GM20431 (cell line): ENCODE data around the gene GJB1.
"Not testable (repeated sequence)": the region's sequence is repeated elsewhere in the genome, so short reads cannot be mapped to it uniquely, and the experiment has no call there.

Experiments used
- in situ Hi-C: fragments of 300-500 bp; cut with MseI, MboI; formaldehyde crosslinking; loops from one replicate; pipeline ENCODE4 v1.15.0; 2020; ENCODE audit warnings: low sequenced_read_pairs; ENCODE audit not compliant: unreplicated experiment

The GJB1 gene

DNA sequence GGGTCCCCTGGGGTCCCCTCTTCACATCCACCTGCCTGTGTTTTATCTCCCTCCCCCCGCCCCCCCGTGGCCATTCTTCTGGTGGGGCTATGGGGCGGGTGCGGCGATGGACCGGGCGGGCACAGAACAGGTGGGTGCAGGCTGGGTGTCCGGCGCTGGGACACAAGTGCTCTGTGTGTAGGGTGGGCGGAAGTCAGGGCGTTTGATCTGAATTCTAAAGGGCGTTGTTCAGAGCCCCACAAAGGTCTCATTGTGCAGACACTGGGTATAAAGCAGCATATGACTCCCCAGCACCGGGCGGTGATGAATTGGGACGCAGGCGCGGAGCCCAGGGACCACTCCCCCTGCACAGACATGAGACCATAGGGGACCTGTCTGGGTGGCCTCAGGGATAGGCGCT, at the start of gene GJB1:
Gene GJB1 (plus strand): TSS at position 296 of the 400 bp plus-strand sequence. CDS start 484 bp downstream, outside the sequence.
- in situ Hi-C loops: no loop called here

- in situ Hi-C loops: loop anchor here (25.0 kb wide), 1 partner anchor 186 kb away; no protein-coding TSS in a partner anchor
Measured at GRCh38 chrX:71173440-71173839, 49.6 kb upstream of the GJB1 start.

GRCh38 chrX:71174795-71175194, 48.2 kb upstream of the GJB1 start:
- in situ Hi-C loops: loop anchor here (25.0 kb wide), 1 partner anchor 187 kb away; no protein-coding TSS in a partner anchor

DNA sequence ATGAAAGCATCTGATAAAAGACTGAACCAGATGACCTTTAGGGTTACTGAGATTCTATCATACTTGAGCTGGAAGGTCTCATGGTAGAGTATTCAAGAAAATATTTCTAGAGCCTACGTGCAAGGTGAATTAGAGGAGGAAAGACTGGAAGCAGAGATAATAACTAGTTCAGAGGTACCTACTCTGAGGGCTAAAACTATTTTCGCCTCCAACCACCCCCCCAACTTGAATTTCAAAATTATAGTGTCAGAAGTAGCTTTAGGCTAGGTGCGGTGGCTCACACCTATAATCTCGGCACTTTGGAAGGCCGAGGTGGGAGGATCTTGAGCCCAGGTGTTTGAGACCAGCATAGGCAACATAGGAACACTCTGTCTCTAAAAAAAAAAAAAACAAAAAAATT, 47.5 kb upstream of the GJB1 start:
- in situ Hi-C loops: no loop called here

- in situ Hi-C loops: no loop called here
Measured at GRCh38 chrX:71177327-71177726, 45.7 kb upstream of the GJB1 start.

DNA sequence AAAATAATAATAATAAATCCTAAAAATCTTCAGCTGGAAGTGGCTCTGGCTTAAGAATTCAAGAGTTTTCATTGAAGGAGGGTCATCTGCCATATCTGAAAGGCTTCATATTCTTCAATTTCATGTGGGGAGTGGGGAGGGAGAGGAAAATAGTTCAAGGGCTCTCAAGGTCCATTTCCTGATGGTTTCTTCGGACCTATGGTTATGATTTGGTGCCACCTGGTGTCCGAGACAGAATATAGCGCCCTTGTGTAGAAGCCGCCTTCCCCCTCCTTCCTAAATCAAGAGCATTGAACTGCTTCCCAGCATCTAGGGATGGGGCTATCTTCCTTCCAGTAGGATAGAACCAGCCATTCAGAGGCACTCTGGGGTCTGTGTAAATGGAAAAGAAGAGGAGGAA, 44.1 kb upstream of the GJB1 start:
- in situ Hi-C loops: no loop called here

- in situ Hi-C loops: not testable (repeated sequence)
Measured at GRCh38 chrX:71180579-71181265, 42.3 kb upstream of the GJB1 start.

DNA sequence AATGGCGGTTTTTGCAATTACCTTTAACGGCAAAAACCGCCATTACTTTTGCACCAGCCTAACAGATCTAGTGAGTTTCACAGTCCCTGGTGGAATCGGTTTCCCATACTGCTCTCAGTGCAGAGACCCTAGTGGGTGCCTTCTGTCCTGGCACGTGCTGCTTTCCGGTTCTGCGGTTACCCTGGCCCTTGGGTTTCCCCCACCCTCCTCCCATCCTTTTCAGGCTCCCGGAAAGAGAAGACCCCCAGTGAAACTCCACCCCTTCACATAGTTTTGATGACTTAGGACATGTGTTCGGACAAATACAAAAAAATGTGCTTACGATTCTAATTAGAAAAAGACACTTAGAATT, 41.5 kb upstream of the GJB1 start:
- in situ Hi-C loops: no loop called here

DNA sequence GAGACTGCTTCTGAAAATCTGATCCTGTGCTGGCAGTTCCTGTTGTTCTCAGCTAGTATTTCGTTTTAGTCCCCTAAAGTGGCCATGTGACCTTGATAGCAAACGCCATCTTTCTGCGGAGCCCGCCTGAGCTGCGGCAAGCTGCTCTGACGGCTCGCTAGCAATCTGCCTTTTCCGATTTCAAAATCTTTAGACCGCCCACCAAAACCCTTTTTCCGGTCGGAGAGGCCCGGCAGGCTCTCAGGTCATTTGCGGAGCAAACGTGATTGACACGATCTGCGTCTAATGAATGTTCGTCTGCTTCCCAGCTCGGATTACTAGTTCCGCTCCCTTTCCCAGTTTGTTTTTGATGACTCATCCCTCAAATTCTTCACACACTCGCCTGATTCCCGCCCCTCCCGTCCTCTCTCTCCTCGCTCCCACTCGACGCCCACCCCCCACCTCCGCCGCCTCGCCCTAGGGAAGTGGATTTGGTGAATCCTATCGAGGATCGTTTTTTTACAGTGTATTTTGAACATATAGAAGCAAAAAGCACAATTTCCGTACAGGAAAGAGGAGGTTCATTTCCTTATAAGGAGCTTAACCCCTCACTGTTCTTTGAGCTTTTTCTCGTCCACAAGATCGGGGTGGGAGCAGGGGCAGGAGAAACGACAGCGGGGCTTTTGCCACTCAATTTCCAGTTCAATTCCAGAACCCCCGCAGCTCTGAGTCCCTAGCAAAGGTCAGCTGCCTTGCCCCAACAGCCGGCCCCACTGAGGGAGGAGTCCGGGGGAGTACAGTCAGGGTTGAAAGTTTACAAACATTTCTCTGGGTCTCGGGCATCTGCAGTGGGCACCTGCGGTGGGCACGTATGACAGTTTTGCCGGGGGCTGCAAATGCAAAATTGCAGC, 40.9 kb upstream of the GJB1 start:
- in situ Hi-C loops: no loop called here

- in situ Hi-C loops: no loop called here
Measured at GRCh38 chrX:71182871-71183270, 40.2 kb upstream of the GJB1 start.

DNA sequence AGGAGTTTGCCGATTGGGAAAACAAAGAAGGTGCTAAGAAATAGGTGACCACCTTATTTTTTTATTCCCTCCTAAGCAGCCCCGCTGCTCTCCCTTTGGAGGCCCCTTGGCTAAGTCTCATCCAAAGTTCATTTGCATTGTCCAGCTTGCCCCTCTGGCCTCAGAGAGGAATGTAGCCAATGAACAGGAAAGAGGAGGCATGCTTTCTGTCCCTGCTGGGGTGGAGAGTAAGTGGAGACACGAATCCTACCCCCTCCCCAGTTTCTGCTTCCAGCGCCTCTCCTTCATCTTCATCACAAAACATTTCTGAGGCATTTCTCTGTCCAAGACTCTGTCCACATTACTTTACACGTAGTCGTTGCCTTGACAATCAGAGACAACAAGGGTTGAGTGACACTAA, 39.7 kb upstream of the GJB1 start:
- in situ Hi-C loops: no loop called here

DNA sequence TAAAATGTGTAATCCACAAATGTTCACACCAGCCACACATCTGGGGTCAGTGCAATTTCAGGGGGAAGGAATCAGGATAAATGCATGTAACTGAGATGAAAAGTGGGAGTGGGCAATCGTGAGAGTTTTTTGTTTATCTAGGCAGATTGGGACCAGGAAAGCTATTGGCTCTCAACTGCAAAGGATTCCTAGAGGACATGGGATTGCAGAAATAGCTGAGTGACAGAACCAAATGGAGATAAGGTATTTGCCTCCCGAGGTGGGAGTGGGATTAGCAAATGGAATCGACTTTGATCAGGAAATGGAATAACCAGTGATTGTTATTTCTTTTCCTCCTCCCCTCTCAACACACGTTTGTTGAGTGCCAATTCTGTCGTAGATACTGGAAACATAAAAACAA, 38.9 kb upstream of the GJB1 start:
- in situ Hi-C loops: no loop called here

GRCh38 chrX:71184803-71185495, 38.1 kb upstream of the GJB1 start:
- in situ Hi-C loops: no loop called here

- in situ Hi-C loops: no loop called here
Measured at GRCh38 chrX:71191248-71191647, 31.8 kb upstream of the GJB1 start.

GRCh38 chrX:71195964-71196649, 26.9 kb upstream of the GJB1 start:
- in situ Hi-C loops: no loop called here

DNA sequence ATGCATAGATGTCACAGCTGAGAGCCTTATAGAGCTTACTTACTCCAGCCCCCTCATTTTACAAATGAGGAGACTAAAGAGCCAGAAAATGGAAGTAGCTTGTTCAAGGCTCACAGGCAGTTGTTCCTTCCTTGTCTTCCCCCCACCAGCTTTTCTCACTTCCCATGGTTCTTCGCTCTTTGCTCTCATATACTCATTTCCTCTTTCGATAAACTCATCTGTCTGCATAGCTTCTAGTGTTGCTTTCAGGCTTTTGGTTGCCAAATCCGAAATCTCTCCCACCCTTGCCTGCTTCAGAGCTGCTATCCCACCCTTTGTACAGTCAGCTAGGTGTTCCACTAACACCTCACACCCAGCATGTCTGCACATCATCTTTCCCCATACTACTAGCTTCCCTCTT, 25.0 kb upstream of the GJB1 start:
- in situ Hi-C loops: no loop called here

GRCh38 chrX:71199252-71200008, 23.6 kb upstream of the GJB1 start:
- in situ Hi-C loops: no loop called here

- in situ Hi-C loops: no loop called here
Measured at GRCh38 chrX:71210816-71211215, 12.2 kb upstream of the GJB1 start.

DNA sequence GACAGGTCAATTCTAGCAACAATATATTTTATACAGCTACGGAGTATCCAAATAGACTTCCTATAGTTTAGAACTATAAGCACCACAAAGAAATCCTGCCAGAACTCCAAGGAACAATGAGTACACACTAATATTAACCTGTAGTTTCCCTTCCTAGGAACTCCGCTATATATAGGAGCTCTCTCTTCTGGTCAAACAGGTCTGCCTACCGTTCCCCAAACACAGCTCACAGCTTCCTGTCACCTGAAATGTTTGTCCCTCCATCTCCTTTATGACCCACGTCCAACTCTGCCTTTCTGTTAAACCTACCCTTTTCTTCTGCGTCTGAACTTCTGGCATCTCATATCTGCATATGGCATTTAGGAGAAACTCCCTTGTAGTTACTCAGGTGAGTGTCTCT, 10.5 kb upstream of the GJB1 start:
- in situ Hi-C loops: no loop called here

GRCh38 chrX:71214152-71214551, 8.9 kb upstream of the GJB1 start:
- in situ Hi-C loops: no loop called here
